ENCODE data around the gene SERTM2.

- TF ChIP-seq POLR2A (IDR thresholded peaks at IDR 0.05; ENCODE audit: low read depth, low read length) = no peak
- no peak for TF ChIP-seq MAZ (IDR thresholded peaks at IDR 0.05; ENCODE audit: borderline replicate concordance, low read depth, low read length)
- no peak for TF ChIP-seq CTCF (conservative IDR thresholded peaks at IDR 0.05; ENCODE audit: low read depth, low read length)
Observed at GRCh38 chrX:111568817-111569216, 57.4 kb downstream of the SERTM2 start.

All from IMR-90 (cell line).